NCI-H510A treated with DMSO at 0.1 percent for 48 hours (cell line): ENCODE data around the gene BRDT.

ENCODE experiments used
- DNase-seq: peaks from one replicate; lab custom pipeline; 2025; lab: John Stamatoyannopoulos, UW

The BRDT gene

DNA sequence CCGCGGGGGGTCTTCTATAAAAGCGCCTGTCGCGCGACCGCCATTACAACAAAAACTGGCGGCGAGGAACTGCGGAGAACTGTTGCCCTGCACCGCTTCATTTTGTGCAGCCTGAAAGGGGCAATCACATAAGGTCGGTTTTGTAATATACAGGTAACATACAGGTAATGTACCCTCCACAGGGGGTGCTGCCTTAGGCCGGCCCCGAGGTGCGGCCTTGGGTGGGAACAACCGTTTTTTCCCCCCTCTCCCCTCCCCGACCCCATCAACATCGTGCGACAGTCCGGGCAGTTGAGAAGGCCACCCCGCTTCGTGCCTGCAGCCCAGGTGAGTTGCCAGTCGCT, at the start of gene BRDT:
Gene BRDT, plus strand, starts transcription at position 46 of the 344 bp plus-strand sequence. CDS start 13,354 bp downstream, outside the sequence.
- no peak for DNase-seq

DNA sequence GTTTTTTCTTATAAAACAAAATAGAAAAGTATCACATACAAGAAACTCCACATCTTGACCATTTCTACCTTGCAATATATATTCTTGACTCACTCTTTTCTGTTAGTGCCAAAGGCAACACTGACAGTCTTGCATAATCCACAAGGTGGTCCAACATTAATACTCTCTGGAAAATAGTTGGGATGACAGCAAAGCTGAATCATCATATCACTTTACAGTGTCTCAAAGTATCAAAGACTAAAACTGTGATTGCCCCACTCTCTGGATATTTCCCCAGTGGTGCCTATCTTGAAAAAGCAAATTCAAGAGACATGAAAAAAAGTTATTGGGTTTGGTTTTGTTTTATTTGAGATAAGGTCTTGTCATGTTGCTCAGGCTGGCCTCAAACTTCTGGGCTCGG, 48.6 kb upstream of the BRDT start:
- no peak for DNase-seq

DNA sequence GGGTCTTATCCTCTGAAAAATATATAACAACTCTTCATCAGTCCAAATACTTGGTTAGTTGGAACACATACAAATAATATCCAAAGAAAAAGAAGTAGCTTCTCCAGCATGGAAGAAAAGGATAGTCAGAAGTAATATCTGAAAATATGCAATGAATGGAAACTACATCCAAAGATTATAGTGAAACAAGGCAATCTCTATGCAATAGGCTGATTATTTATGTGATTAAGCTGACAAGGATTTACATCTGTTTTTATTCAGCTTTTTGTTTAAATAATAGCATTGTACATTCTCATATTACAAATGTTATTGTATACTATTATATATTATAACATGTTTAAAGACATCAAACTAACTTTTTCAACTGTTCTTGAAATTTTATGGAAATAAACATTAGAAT, 48.0 kb upstream of the BRDT start:
- no peak for DNase-seq

DNA sequence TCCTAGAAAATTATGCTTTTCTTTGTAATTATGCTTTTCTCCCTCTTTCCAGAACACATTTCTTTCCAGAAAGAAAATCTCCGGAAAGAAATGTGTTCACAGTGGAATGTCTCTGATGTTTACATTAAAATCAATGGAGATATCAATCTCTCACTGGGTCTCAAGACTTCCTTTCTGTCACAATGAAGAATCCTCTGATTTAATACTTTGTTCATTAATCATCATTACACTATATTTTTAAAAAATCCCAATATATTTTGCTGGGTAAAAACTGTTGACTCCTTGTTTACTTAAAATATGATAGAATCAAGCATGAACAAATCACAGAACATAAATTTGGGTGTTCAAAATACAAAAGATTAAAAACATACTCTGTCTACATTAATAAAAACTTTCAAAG, 36.9 kb upstream of the BRDT start:
- DNase-seq, result no peak

DNA sequence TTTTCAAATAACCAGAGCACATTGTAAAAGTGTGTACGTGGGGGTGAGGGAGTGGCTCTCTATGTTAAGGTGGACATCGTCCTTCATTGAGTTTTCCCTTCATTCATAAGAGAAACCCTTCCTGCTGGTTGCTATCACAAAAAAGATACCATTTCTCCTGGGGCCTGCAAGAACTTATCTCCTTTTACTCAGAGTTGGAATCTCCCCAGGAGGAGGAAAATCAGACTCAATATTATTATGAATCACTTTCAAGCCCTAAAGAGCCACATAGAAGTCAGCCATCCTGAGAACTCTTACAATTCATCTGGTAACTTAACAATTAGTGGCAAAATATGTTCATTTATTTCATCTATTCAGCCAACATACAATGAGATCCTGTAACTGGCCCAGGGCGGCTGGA, 36.2 kb upstream of the BRDT start:
- DNase-seq, result no peak

DNA sequence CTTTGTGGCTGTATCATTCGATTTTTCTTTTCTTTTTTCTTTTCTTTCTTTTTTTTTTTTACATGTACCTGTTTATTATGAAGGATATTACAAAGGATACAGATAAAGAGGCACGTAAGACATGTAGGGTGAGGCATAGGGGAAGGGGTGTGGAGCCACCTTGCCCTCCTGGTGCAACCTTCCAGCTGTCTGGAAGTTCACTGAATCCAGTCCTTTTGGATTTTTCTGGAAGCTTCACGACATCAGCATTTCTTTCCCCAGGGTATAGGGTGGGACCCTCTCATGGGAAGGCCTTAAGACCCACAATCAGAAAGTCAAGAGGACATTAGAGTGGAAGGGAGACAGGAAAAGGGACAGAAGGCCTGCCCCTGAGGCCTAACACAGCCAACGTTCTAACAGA, 33.2 kb upstream of the BRDT start:
- DNase-seq, result no peak

DNA sequence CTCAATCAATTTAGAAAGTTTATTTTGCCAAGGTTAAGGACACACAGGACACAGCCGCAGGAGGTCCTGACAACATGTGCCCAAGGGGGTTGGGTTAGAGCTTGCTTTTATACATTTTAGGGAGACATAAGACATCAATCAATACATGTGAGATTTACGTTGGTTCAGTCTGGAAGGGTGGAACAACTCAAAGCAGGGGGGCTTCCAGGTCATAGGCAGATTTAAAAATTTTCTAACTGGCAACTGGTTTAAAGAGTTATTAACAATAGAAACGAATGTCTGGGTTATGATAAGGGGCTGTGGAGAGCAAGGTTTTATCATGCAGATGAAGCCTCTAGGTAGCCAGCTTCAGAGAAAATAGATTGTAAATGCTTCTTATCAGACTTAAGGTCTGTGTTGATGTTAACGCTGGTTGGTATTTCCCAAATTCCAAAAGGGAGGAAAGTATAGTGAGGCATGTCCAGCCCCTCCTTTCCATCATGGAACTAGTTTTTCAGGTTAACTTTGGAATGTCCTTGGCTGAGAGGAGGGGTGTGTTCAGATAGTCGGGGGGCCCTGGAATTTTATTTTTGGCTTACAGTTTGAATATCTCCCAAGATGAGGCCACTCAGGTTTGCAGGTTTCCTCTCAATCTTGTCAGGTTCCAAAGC, 32.3 kb upstream of the BRDT start:
- DNase-seq, result no peak

DNA sequence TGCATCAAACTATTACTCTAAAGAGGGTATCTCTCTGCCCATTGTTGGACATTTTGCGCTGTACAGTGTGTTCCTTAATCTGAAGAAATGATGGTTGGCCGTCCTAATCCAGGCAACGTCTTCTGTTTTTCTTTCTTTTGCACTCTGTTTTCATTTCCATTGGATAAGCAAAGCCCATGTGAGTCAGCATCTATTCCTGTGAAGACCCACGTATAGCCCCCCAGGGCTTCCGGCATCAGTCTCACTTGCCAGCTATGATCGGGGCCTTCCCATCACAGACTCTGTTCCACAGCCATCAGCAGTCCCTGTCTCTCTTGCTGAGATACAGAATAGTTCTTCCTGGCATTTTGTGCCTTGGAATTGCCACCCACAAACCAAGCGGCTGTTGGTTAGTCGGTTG, 29.2 kb upstream of the BRDT start:
- DNase-seq, result no peak

DNA sequence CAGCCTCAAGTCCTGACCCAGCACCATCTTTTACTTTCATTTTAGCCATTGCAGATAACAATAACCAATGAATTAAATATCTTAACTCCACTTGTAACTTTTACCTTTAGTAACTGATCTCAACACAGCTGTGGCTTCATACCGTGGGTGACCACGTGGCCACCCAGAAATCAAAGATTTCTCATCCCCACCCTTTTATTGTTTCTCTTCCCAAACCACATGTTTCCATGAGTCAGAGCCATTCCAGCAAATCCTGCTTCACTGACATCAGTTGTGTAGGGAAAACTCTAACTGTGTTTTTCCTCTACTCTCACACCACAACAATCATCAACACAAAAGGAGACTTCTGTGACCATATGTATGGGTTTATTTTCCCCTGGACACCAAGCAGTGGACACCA, 25.1 kb upstream of the BRDT start:
- DNase-seq, result no peak

DNA sequence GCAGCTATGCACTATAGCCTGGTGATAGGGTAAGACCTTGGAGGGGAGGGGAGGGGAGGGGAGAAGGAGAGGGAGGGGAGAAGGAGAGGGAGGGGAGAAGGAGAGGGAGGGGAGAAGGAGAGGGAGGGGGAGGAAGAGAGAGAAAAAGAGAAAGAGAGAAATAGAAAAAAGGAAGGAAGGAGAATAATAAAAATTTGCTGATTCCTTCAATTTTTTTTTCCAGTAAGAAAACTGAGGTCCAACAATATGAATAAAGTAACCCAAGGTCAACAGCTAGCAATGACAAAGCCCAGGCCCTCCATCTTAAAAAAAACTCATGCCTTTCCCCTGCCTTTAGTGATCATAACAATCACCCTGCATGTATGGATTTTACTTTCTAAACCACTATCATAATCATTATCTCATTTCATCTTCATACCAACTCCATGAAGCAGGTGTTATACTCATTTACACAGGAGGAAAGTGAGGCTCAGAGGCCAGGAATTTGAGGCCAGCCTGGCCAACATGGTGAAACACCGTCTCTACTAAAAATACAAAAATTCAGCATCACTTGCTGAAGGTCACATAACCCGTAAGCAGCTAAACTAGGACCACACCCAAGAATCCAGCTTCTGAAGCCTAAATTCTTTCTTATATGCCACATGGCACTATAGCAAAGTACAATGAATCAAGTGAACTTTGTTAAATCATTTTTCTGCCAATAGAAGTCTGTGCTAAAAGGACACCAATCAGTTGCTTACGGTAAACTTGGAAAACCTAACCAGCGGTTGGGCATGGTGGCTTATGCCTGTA, 23.4 kb upstream of the BRDT start:
- DNase-seq, result no peak

DNA sequence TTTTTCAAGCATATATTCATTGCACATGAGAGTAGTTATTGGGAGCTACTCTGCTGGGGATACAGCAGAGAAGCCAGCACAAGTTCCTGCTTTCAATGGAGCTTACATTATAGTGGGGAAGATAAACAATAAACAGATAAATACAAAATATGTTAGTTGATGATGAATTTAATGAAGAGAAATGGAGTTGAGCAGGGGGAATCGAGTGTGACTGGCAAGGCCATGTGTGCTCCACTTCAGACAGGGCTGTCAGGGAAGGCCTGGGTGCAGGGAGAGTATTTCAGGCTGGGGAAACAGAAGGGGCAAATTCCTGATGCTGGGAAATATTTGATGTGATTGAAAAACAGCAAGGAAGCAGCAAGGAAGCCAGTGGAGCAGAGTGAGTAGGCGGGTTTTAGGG, 21.2 kb upstream of the BRDT start:
- DNase-seq, result no peak

DNA sequence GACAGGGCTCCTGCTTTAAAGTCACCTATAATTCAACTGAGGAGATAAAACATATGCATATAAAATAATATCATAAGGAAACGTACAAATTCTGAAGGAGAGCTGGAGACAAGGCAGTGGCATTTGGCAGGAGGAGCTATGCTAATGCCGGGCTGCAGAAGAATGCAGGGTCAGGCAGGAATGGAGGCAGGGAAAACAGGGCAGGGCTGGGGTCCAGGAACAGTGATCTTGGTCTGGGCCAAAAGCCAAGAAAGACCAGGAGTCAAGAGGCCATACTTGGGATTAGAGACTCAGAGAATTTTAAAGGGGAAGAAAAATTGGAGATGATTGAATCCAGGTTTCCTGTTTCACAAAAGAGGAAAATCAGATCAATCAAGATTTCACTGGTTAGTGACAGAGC, 20.0 kb upstream of the BRDT start:
- no peak for DNase-seq

DNA sequence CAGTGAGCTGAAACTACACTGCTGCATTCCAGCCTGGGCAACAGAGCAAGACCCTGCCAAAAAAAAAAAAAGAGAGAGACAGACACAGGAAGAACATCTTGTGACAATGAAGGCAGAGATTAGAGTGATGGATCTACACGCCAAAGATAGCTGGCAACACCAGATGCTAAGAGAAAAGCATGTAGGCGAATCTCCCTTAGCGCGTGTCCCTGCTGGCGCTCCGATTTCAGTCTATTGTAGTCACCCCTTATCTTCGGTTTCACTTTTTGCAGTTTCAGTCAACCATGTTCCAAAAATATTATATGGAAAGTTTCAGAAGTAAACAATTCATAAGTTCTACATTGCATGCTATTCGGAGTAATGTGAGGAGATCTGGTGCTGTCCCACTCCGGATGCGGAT, 11.6 kb upstream of the BRDT start:
- DNase-seq, result no peak

DNA sequence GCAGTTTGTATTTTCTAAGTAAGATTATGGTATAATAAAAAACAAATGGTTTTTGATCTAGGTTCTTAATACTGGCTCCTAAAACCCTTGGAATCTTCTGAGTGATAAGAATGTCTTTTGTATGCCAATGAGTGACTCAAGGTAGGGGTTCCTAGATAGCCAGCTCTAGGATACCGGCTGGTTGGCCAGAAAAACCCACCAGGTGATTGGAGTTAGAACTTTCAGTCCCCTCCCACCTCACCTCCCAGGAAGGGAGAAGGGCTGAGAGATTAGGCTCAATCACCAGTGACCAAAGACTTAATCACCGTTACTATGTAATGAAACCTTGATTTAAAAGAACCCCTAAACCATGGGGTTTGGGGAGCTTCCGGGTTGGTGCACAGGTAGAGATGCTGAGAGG, 8.7 kb upstream of the BRDT start:
- no peak for DNase-seq

DNA sequence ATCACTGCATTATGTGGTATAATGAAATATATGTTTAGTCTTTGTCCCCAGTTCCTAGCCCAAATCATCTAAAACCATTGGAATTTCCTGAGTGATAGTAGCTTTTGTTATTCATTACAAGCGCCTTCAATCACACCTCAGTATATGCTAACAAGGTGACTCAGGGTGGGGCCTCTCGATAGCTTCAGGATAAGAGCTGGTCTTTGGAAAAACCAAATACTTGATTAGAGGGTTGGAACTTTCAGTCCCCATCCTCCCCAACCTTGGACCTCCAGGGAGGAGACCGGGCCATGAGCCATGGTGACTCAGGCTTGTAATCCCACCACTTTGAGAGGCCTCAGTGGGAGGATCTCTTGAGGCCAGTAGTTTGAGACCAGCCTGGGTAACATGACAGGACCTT, 5.1 kb upstream of the BRDT start:
- DNase-seq, result no peak

DNA sequence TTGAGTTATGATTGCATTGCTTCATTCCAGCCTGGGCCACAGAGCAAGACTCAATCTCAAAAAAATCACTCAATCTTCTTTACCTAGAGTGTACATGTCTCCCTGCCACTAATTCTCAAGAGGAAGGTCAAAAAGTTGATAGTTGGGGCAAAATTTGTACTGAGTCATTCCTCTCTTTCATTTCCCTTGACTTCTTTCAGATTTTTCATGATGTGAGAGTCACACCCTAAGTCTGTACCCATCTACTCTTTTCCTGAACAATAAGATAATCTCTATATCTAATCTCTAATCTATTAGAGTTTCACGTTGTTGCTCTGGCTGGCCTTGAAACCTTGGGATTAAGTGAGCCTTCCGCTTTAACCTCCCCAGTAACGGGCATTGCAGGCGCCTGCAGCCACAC, 1.1 kb upstream of the BRDT start:
- no peak for DNase-seq

DNA sequence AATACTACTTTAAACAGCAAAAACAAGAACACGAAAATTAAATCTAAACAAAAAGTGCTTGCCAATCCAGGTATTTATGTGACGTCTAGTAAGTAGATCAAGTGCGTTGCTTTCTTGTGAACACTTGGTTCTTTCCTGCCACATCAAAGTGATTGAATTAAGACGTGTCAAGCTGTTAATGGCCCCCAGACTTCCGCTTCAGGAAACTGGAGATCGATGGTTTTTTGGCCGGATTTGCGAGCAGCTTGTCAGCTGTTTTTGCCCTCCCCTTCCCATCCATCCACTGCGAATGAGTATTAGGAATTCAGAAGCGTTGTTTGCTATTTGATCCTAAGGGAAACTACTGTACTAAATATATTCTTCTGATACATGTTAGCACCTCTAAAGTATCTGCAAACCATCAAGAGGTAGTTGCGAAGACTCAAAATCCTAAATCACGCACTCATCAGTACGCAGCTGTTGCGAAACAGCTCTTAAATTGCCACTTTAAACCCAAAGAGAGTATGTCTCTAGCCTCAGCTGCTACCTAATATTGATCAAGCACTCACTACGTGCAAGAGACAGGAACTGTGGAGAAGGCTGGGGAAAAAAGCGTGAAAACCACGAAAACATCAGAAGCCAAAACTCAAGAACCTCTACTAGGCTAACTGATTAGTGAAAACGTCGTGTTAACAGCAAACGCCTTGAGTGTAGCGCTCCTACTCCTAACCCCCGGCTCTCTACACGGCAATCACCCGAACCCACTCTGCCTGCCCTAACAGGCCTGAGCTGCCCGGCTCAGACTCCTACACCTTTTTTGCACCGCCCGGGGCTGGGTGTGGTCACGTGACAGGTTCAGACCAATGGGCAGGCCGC, 473 bp upstream of the BRDT start:
- peak; percentile 97 for DNase-seq

DNA sequence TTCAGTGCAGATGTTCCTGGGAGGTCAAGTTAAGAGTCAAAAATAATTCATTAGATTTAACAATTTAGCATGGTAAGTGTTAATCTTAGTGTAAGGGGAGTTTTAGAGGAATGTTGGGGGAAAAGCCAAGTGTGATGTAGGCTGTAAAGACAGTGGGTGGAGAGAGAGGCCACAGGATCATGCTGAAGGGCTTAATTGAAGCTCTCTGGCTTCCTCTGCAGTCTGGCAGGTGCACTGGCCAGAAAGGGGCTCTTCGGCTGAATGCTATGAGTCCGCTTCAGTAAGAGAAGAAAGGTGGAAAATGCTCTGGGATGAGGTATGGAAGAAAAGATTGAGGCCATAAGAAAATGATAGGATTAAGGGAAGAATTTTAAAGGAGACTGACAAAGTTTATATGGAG, 3.0 kb downstream of the BRDT start:
- DNase-seq, result no peak

DNA sequence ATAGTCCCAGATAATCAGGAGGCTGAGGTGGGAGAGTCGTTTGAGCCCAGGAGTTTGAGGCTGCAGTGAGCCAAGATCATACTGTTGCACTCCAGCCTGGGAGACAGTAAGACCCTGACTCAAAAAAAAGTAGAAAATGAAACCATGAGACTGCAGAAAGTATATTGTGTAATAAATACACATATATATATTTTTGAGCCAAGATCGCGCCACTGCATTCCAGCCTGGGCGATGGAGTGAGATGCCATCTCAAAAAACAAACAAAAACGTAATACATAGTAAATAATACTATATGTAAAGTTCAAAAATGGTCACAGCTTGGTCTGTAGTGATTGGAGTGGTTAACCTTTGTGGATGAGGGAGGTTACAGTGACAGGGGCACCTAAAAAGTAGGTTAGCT, 9.7 kb downstream of the BRDT start:
- no peak for DNase-seq

DNA sequence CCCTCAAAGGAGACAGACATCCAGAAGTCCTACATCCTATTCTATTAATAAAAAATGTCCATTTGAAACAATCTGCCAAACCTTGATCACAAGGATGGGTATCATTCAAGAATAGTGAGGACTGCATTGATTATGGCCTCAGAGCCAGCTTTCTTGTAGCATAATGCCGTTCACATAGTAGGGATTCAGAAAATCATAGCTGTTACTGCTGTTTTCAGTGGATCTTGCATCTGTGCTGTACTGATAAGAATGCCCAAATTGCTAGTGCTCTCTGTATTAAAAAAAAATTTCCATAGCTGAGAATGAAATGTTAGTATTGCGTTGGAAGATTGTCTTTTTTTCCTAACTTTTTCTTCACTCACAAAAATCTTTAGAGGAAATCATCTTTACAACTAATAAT, 19.1 kb downstream of the BRDT start:
- DNase-seq, result no peak

DNA sequence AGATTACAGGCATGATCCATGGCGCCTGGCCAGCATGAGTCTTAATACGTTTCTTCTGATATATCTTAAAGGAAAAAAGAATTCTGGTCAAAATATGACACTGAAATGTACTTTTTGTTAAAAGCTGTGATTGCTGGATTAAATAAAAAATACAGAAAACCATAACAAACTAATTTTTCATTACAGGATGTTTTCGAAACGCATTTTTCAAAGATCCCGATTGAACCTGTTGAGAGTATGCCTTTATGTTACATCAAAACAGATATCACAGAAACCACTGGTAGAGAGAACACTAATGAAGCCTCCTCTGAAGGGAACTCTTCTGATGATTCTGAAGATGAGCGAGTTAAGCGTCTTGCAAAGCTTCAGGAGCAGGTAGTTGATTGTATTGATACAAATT, 30.2 kb downstream of the BRDT start:
- DNase-seq, result no peak

DNA sequence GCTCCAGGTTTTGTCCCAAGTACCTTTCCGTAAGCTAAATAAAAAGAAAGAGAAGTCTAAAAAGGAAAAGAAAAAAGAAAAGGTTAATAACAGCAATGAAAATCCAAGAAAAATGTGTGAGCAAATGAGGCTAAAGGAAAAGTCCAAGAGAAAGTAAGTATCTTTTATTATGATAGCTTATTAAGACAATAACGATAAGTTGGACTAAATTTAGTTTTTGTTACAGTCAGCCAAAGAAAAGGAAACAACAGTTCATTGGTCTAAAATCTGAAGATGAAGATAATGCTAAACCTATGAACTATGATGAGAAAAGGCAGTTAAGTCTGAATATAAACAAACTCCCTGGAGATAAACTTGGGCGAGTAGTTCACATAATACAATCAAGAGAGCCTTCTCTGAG, 31.5 kb downstream of the BRDT start:
- DNase-seq, result no peak

DNA sequence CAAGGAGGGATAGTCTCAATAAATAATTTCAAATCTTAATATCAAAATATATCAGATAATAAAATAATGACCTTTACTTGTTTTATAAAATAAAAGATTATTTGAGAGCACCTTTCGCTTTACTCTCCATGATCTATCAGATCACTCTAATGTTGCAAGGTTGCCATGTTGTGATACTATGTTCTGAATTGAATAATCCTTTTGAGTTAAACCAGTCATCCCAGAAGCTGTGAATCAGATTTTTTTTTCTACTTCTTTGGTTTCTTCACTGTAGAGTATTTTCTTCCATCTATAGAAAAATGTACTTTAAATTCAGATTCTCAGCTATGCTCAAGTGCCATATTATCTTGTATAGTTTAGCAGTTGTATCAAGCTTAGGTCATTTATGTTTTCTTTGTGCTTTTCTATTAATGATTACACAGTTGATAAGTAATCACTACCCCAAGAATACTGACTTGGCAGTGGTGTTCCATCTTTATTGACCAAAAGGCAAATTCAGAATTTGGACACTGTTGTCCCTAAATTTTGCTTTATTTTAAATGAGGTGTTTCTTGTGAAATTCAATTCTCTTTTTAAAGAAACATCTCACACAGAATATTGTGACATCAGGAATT, 32.9 kb downstream of the BRDT start:
- DNase-seq, result no peak
